Kidney epithelial cell (primary cell): ENCODE results near the gene ADM. TPM values are rescaled to one million over a fixed set of nuclear protein-coding genes. Genes with fewer than 3 reads are reported as not detected.

ENCODE experiments used
- DNase-seq: peaks from one replicate; pipeline ENCODE4 v3.0.0-alpha.2; 2010; ENCODE audit warnings: low read depth
- H3K27me3 ChIP-seq: 2 replicates; pipeline ENCODE4 v1.6.0; 2011; ENCODE audit warnings: low read length; ENCODE audit not compliant: control insufficient read depth, insufficient read depth
- H3K36me3 ChIP-seq: 2 replicates; pipeline ENCODE4 v1.5.1; 2011; ENCODE audit warnings: low read length; ENCODE audit not compliant: control insufficient read depth, insufficient read depth
- H3K4me3 ChIP-seq: 2 replicates; pipeline ENCODE4 v1.5.1; 2011; ENCODE audit warnings: low read depth, mild to moderate bottlenecking, control low read depth, low read length
- CTCF ChIP-seq: IDR thresholded peaks from 2 replicates; pipeline ENCODE4 v1.5.1; 2011; ENCODE audit warnings: mild to moderate bottlenecking, moderate library complexity, low read length, control low read depth, inconsistent platforms; ENCODE audit not compliant: insufficient read depth, poor library complexity, severe bottlenecking
- total RNA-seq: library from RNA; depleted of rRNA; stranded (reverse); fragments of >200 nt; gene quantifications from 2 replicates; pipeline ENCODE4 v1.2.3, GENCODE V29; 2015

The ADM gene
- total RNA-seq, 1 donor from 2014 or later, result 68.1 TPM

GRCh38 chr11:10323793-10324170 is 18.9 kb downstream of the ADM start:
- no peaks in the 10 kb centered on the region for H3K36me3 ChIP-seq
- no peak for TF ChIP-seq CTCF
- no peak for DNase-seq
- no peaks in the 10 kb centered on the region for H3K27me3 ChIP-seq
- no peak overlapping the region for H3K4me3 ChIP-seq

- DNase-seq, result no peak
- no peak for TF ChIP-seq CTCF
- no peak overlapping the region for H3K4me3 ChIP-seq
- no peaks in the 10 kb centered on the region for H3K27me3 ChIP-seq
- no peaks in the 10 kb centered on the region for H3K36me3 ChIP-seq
Observed at GRCh38 chr11:10324474-10324873, 19.6 kb downstream of the ADM start.

- H3K36me3 ChIP-seq, result no peaks in the 10 kb centered on the region
- H3K4me3 ChIP-seq, result no peak overlapping the region
- H3K27me3 ChIP-seq, result no peaks in the 10 kb centered on the region
- TF ChIP-seq CTCF, result no peak
- DNase-seq, result no peak
Observed at GRCh38 chr11:10325277-10326011, 20.6 kb downstream of the ADM start.

GRCh38 chr11:10326012-10326964 is 21.4 kb downstream of the ADM start:
- Histone ChIP-seq H3K36me3 (no peaks in the 10 kb centered on the region), H3K4me3 (no peak overlapping the region), H3K27me3 (no peaks in the 10 kb centered on the region)
- TF ChIP-seq CTCF, result no peak
- no peak for DNase-seq

- TF ChIP-seq CTCF, result no peak
- no peaks in the 10 kb centered on the region for H3K27me3 ChIP-seq
- H3K36me3 ChIP-seq, result no peaks in the 10 kb centered on the region
- H3K4me3 ChIP-seq, result no peak overlapping the region
- no peak for DNase-seq
Observed at GRCh38 chr11:10327254-10327653, 22.4 kb downstream of the ADM start.
